ENCODE data around the gene NEURL1. TPM values are rescaled to one million over a fixed set of nuclear protein-coding genes. Genes with fewer than 3 reads are reported as not detected.
A peak's percentile ranks its signal among the peaks of the same experiment; 100 is the strongest.
"Not testable (repeated sequence)": the region's sequence is repeated elsewhere in the genome, so short reads cannot be mapped to it uniquely, and the experiment has no call there.

NEURL1 gene
- total RNA-seq, 2 donors from 2014 or later: 1.4 to 1.8 TPM

GRCh38 chr10:103492655-103493261, 747 bp upstream of the NEURL1 start:
- Mint-ChIP-seq H3K9me3 (no peaks in the 10 kb centered on the region), H3K27me3 (peaks cover 29 to 51% of the 10 kb centered on the region in 2 donors), H3K36me3 (no peaks in the 10 kb centered on the region), H3K4me3 (peak overlapping the region; percentile 78), H3K27ac (no peak overlapping the region), H3K4me1 (ENCODE audit: low read depth in 2 of 2) (peaks cover 5 to 6% of the 10 kb centered on the region in 2 donors)
- ATAC-seq (no peak), DNase-seq (ENCODE audit: low spot score) (no peak)

GRCh38 chr10:103493916-103494877, 692 bp downstream of the NEURL1 start:
- no peaks in the 10 kb centered on the region for H3K9me3 Mint-ChIP-seq
- peak overlapping the region; percentile 54 for H3K4me3 Mint-ChIP-seq
- no peaks in the 10 kb centered on the region for H3K36me3 Mint-ChIP-seq
- peaks cover 34 to 62% of the 10 kb centered on the region in 2 donors for H3K27me3 Mint-ChIP-seq
- no peak overlapping the region for H3K27ac Mint-ChIP-seq
- peak; percentile 65 to 71 for ATAC-seq
- peak; percentile 68 for DNase-seq (ENCODE audit: low spot score)
- peaks cover 5 to 6% of the 10 kb centered on the region in 2 donors for H3K4me1 Mint-ChIP-seq (ENCODE audit: low read depth in 2 of 2)

GRCh38 chr10:103495321-103495720, 1.8 kb downstream of the NEURL1 start:
- H3K27me3 Mint-ChIP-seq: peaks cover 31 to 64% of the 10 kb centered on the region in 2 donors
- peaks cover 5 to 12% of the 10 kb centered on the region in 2 donors for H3K4me1 Mint-ChIP-seq (ENCODE audit: low read depth in 2 of 2)
- no peaks in the 10 kb centered on the region for H3K36me3 Mint-ChIP-seq
- H3K4me3 Mint-ChIP-seq: peak overlapping the region; percentile 16
- DNase-seq (ENCODE audit: low spot score) (no peak), ATAC-seq (no peak)
- H3K27ac Mint-ChIP-seq: no peak overlapping the region
- H3K9me3 Mint-ChIP-seq: no peaks in the 10 kb centered on the region

DNA sequence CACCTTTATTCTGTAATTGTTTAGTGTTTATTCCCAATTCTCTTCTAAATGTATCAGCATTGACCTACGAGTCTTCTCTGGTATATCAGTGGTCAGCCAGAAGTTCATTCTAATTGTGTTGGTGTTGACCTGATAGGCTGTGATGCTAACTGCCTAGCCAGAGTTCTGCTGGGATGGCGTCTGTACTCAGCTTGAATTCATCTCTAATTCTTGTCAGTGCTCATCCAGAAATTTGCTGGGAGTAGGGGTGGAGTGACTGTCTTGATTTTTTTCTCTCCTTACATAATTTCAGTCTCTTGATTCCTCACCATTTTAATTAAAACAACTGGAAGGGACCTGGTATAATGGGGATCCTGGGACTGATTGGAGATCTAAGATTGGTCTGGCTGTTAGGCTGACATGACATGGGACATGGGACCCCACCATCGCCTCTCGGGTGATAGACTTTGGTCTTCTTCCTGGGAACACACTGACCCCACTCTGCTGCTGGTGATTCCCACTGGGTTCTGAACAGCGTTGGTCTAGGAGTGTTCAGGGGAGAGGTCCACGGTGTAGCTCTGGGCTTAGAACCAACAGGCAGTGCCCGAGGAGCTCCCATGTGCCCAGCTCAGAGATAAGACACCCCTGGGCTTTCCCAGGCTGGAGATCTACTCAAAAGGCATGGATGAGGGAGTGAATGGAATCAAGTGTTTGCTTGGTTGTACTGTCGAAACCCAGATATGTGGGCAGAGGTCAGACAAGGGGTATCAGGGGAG, 3.8 kb downstream of the NEURL1 start:
- ATAC-seq (peak in 1 of 2 donors; percentile 10), DNase-seq (ENCODE audit: low spot score) (no peak)
- Mint-ChIP-seq H3K36me3 (no peaks in the 10 kb centered on the region), H3K27ac (no peak overlapping the region), H3K27me3 (peaks cover 33 to 66% of the 10 kb centered on the region in 2 donors), H3K9me3 (no peaks in the 10 kb centered on the region), H3K4me1 (ENCODE audit: low read depth in 2 of 2) (peaks cover 15 to 24% of the 10 kb centered on the region in 2 donors), H3K4me3 (no peak overlapping the region)

GRCh38 chr10:103498936-103499638, 5.6 kb downstream of the NEURL1 start:
- ATAC-seq: no peak
- DNase-seq (ENCODE audit: low spot score): no peak
- Mint-ChIP-seq H3K27me3 (peaks cover 30 to 66% of the 10 kb centered on the region in 2 donors), H3K36me3 (no peaks in the 10 kb centered on the region), H3K9me3 (no peaks in the 10 kb centered on the region), H3K4me3 (no peak overlapping the region), H3K4me1 (ENCODE audit: low read depth in 2 of 2) (peaks cover 24 to 27% of the 10 kb centered on the region in 2 donors), H3K27ac (no peak overlapping the region)

- H3K4me1 Mint-ChIP-seq (ENCODE audit: low read depth in 2 of 2): peaks cover 28 to 32% of the 10 kb centered on the region in 2 donors
- no peaks in the 10 kb centered on the region for H3K9me3 Mint-ChIP-seq
- no peaks in the 10 kb centered on the region for H3K36me3 Mint-ChIP-seq
- H3K27me3 Mint-ChIP-seq: peaks cover 30 to 61% of the 10 kb centered on the region in 2 donors
- DNase-seq (ENCODE audit: low spot score) (no peak), ATAC-seq (no peak)
- H3K4me3 Mint-ChIP-seq: no peak overlapping the region
- H3K27ac Mint-ChIP-seq: no peak overlapping the region
Measured at GRCh38 chr10:103499881-103500280, 6.4 kb downstream of the NEURL1 start.

DNA sequence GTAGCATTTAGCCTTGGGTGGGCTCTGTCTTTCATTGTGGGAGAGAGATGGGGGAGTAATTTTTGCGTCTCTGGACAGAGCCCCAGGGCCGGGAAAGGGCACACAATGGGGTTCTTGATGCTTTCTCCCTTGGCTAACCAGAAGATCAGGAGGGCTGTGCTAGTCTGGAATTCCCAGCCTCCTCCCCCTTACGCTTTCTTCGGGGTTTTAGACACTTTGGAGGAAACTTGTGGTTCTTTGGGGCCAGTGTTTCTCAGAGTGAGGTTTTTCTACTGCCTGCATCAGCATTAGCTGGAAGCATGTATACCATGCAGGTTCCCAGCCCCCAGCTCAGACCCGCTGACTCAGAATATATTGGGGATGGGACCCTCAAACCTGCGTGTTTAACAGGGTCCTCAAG, 7.0 kb downstream of the NEURL1 start:
- Mint-ChIP-seq H3K4me1 (ENCODE audit: low read depth in 2 of 2) (peaks cover 28 to 32% of the 10 kb centered on the region in 2 donors), H3K27me3 (peaks cover 25 to 55% of the 10 kb centered on the region in 2 donors), H3K36me3 (no peaks in the 10 kb centered on the region), H3K27ac (peak overlapping the region in 1 of 2 donors; percentile 18), H3K9me3 (no peaks in the 10 kb centered on the region), H3K4me3 (peak overlapping the region; percentile 14)
- DNase-seq (ENCODE audit: low spot score) (no peak), ATAC-seq (peak in 1 of 2 donors; percentile 26)

DNA sequence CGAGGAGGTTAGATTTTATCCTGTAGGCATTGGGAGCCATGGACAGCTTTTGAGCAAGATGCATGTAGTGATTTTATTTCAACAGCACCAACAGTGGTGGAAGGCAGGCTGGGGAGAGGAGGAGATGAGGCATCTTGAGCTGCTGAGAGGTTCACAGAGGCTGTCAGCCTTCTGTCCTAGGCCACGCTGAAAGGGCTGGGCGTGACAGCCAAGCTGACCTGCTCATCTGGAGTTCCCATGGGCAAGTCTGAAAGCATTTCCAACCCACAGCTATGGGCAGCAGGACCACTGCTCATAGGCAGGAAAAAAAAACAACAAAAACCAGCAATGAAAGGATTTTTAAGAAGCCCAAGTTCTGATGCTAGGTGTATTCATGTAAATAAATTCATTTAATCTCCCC, 7.7 kb downstream of the NEURL1 start:
- Mint-ChIP-seq H3K9me3 (no peaks in the 10 kb centered on the region), H3K4me1 (ENCODE audit: low read depth in 2 of 2) (peaks cover 28 to 32% of the 10 kb centered on the region in 2 donors), H3K4me3 (peak overlapping the region; percentile 14), H3K27ac (peak overlapping the region in 1 of 2 donors; percentile 18), H3K36me3 (no peaks in the 10 kb centered on the region), H3K27me3 (peaks cover 23 to 54% of the 10 kb centered on the region in 2 donors)
- DNase-seq (ENCODE audit: low spot score) (no peak), ATAC-seq (no peak)

DNA sequence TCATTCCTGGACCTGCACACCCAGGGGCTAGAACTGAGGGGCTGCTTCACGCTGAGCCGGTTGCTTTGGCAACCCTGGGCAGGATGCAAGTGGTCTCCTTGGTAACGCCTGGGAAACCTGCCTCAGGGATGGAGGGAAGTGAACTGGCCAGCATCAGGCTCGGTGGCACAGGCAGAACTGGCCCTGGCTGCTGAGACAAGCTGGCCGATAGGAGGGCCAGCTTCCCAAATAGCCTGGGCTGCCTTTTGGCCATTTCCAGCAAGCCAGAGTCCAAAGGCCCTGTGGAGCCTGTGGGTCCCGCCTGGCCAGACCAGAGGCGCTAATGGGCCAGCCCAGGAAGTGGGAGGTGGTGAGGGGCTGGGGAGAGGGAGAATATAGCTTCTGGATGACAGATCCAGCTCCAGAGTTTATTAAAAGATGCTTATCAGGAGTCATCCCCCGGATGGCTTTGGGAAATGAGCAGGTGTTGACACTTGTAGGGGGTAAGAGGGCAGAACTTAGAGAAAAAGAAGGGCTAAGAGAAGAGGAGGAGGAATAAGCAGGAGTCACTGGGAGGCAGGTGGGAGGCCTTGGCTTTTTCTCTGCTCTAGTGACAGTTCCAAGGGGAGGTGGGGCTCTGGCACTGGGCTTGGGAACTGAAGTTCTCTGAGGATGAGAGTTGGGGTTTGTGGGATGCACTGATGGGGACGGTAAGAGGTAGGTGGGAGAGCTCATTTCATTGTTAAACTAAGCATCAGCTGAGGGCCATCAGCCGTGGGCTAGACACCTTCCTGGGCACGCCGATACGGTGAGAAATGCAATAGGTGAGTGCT, 9.6 kb downstream of the NEURL1 start:
- peaks cover 15 to 40% of the 10 kb centered on the region in 2 donors for H3K27me3 Mint-ChIP-seq
- H3K36me3 Mint-ChIP-seq: no peaks in the 10 kb centered on the region
- H3K4me3 Mint-ChIP-seq: no peak overlapping the region
- DNase-seq (ENCODE audit: low spot score) (no peak), ATAC-seq (no peak)
- peak overlapping the region in 1 of 2 donors; percentile 41 for H3K27ac Mint-ChIP-seq
- peaks cover 28 to 34% of the 10 kb centered on the region in 2 donors for H3K4me1 Mint-ChIP-seq (ENCODE audit: low read depth in 2 of 2)
- H3K9me3 Mint-ChIP-seq: no peaks in the 10 kb centered on the region

- ATAC-seq; H3K9me3 Mint-ChIP-seq; DNase-seq (ENCODE audit: low spot score); H3K4me3 Mint-ChIP-seq; H3K36me3 Mint-ChIP-seq: not testable (repeated sequence)
- H3K4me1 Mint-ChIP-seq (ENCODE audit: low read depth in 2 of 2): peaks cover 28 to 34% of the 10 kb centered on the region in 2 donors
- peaks cover 14 to 36% of the 10 kb centered on the region in 2 donors for H3K27me3 Mint-ChIP-seq
- peak overlapping the region; percentile 24 to 26 for H3K27ac Mint-ChIP-seq
Measured at GRCh38 chr10:103503777-103504176, 10.3 kb downstream of the NEURL1 start.

GRCh38 chr10:103504181-103504783, 10.8 kb downstream of the NEURL1 start:
- Mint-ChIP-seq H3K27me3 (peaks cover 13 to 31% of the 10 kb centered on the region in 2 donors), H3K9me3 (no peaks in the 10 kb centered on the region), H3K27ac (peak overlapping the region; percentile 24 to 26), H3K4me3 (peak overlapping the region; percentile 10), H3K4me1 (ENCODE audit: low read depth in 2 of 2) (peaks cover 28 to 35% of the 10 kb centered on the region in 2 donors), H3K36me3 (no peaks in the 10 kb centered on the region)
- peak; percentile 67 for DNase-seq (ENCODE audit: low spot score)
- ATAC-seq: peak; percentile 89 to 90

DNA sequence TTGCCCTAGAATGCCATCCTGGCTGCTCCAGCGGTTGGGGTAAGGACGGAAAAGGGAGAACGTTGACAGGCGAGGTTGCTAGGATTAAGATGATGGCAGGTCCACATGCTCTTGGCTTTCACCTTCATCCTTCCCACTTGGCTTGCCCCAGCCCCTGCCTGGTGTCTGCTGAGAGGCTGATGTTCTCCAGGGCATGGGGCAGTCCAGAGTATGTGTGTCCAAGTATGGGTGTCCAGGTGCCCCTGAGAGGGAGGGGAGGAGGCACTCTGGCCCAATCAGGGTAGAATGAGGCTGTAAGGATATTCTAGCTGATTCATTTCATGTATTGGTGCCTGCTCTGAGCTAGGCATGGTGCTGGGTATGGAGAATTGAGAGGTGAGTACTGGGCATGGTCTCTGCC, 12.6 kb downstream of the NEURL1 start:
- DNase-seq (ENCODE audit: low spot score): no peak
- Mint-ChIP-seq H3K27ac (no peak overlapping the region), H3K27me3 (peaks cover 12 to 16% of the 10 kb centered on the region in 2 donors)

More for the DNA sequence above, 12.6 kb downstream of the NEURL1 start:
- no peaks in the 10 kb centered on the region for H3K36me3 Mint-ChIP-seq
- peaks cover 23 to 27% of the 10 kb centered on the region in 2 donors for H3K4me1 Mint-ChIP-seq (ENCODE audit: low read depth in 2 of 2)
- no peak overlapping the region for H3K4me3 Mint-ChIP-seq
- H3K9me3 Mint-ChIP-seq: no peaks in the 10 kb centered on the region
- no peak for ATAC-seq

Data from natural killer cell treated with Interleukin-12 subunit alpha and Interleukin-12 subunit beta and Interleukin-15 and Interleukin-18, amount 100 ng/mL, for 72 hours (primary cell).